Peyer's patch (tissue), 4 donors: ENCODE results near the gene HCN2.

ENCODE experiments used
- POLR2A ChIP-seq, 2 donors: fragments of 450-650 bp; IDR thresholded peaks; one replicate each; pipeline ENCODE4 v1.5.1; 2017; ENCODE audit warnings: antibody characterized with exemption in 2 of 2, mild to moderate bottlenecking in 2 of 2, moderate library complexity in 2 of 2
- TF ChIP-seq, protein P1 (sequence below), 6 experiments: fragments of 450-650 bp in 4 of 6; fragments of 200-600 bp in 2 of 6; sonication (generic) in 1 of 6; IDR thresholded peaks; one replicate each; pipeline ENCODE4 v1.5.1; 2017 to 2019; ENCODE audit warnings: antibody characterized with exemption in 6 of 6, mild to moderate bottlenecking in 3 of 6, moderate library complexity in 1 of 6

DNA sequence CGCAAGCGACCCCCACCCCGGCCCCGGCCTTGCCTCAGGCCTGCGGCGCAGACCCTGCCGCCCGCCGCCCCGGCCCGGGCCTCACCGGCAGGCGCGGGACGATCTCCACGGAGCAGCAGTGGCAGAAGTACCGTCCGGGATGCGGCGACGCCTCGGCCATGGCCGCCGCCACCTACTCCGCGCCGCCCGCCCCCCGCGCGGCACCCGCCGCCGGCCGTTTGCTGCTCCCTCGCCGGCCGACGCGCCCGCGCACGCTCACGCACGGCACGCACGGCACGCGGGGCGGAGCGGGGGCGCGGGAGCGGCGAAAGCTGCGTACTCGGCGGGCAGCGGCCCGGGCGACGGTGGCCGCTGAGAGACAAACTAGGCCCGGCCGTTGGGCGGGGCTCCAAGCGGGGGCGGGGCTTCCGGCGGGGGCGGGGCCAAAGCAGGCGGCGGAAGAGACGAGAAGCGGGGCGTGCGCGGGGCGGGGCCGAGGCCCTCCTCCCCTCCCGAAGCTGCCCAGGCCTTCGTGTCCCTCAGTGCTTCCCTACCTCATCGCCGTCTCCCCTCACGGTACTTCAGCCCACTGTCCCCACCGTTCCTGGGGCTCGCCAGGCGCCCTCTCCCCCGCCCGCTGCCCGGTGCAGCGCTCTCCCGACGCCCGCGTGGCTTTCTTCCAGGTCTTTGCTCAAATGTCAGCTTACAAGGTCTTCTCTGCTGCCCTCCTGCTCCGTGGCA lies 73.4 kb downstream of the HCN2 start, which contains the start of gene RNF126:
- TF ChIP-seq, protein P1, sequence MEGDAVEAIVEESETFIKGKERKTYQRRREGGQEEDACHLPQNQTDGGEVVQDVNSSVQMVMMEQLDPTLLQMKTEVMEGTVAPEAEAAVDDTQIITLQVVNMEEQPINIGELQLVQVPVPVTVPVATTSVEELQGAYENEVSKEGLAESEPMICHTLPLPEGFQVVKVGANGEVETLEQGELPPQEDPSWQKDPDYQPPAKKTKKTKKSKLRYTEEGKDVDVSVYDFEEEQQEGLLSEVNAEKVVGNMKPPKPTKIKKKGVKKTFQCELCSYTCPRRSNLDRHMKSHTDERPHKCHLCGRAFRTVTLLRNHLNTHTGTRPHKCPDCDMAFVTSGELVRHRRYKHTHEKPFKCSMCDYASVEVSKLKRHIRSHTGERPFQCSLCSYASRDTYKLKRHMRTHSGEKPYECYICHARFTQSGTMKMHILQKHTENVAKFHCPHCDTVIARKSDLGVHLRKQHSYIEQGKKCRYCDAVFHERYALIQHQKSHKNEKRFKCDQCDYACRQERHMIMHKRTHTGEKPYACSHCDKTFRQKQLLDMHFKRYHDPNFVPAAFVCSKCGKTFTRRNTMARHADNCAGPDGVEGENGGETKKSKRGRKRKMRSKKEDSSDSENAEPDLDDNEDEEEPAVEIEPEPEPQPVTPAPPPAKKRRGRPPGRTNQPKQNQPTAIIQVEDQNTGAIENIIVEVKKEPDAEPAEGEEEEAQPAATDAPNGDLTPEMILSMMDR (IDR thresholded peaks at IDR 0.05): no peak
- peak; percentile 80 to 85 for TF ChIP-seq POLR2A (IDR thresholded peaks at IDR 0.05)
